DOHH2 (cell line): ENCODE results near the gene ENDOD1.

Experiments used
- CTCF ChIP-seq: fragments of 200-600 bp; sonication (generic); IDR thresholded peaks from one replicate; pipeline ENCODE4 v1.5.1; 2014; ENCODE audit warnings: antibody characterized with exemption, mild to moderate bottlenecking, low read depth, low read length; ENCODE audit not compliant: poor library complexity, severe bottlenecking
- EZH2phosphoT487 ChIP-seq: fragments of 200-600 bp; sonication (generic); IDR thresholded peaks from 2 replicates; pipeline ENCODE4 v1.6.1; 2017; ENCODE audit warnings: borderline replicate concordance, mild to moderate bottlenecking, antibody characterized with exemption, low read length, moderate library complexity, mixed read lengths

GRCh38 chr11:95157824-95158223 is 68.2 kb downstream of the ENDOD1 start:
- no peak for TF ChIP-seq CTCF
- TF ChIP-seq EZH2phosphoT487 = no peak
